Activated CD8-positive, alpha-beta memory T cell treated with anti-CD3 and anti-CD28 coated beads, Interleukin-2, amount 50 U/mL, for 1 hour (primary cell): Measurements from ENCODE around the gene IL1RL2.

Experiments used
- DNase-seq: peaks from one replicate; pipeline ENCODE4 v3.0.0-alpha.2; 2020; ENCODE audit errors: extremely low read depth

IL1RL2 gene

DNA sequence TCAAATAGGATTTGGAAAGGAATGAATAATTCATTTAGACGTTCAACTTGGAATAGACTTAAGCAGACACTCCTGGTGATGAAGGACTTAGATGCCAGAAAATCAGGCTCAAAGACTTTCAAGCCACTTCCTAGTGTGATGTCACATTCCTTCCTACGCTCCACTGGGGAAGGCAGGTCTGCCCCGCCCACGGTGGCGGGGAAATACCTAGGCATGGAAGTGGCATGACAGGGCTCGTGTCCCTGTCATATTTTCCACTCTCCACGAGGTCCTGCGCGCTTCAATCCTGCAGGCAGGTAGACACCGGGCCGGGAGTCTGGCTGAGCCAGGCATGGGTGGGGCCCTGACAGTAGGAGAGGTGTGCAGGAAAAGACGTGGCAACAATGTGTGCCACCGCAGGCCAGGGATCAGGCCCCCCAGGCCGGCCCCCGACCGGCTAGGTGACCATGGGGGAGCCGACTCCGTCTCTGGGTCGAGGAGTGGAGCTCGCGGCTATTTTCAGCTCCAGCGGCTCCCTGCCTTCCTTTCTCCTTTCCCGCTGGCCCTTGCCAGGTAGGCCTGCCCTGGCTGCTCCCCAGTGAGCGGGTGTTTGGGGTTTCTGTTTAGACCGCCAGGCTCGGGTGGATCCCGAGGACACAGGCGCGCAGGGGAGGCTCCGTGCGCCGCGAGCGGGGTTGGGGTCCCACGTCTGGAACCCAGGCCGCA, at the start of gene IL1RL2:
TSS of gene IL1RL2 (plus strand) at position 233 of the 705 bp plus-strand sequence. CDS start 845 bp downstream, outside the sequence.
- no peak for DNase-seq

DNA sequence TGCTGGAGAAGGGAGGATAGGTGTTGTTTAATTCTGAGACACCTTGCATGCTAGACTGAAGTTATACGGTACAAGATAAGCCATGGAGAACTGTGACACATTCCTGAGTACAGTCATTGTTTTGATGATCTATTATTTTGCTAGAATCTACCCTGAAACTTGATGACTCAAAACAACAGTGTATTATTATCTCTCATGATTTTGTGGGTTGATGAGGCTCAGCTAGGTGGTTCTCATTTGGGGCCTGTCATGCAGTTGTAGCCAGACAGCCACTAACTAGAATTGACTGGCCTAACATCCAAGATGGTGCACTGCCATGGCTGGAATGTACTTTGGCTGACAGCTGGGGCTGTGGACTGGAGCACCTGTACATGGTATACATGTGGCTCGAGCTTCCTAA, 49.7 kb upstream of the IL1RL2 start:
- DNase-seq, result no peak

DNA sequence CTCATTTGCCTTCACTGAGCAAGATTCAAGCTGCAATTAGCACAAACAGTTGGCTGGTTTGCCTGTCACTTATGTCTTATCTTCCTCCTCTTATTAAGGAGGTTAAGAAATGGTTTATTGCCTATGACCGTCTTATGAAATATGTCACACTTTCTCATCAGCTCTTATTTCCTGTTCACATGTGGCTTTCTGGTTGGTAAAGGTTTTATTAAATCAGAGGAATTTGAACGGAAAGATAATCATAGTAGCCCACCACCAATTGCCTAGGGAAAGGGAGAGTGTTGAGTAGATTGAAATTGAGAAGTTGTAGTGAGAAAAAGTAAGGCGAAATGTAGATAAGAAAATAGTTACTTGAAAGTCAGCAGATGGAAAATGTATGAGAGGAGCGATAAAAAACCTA, 48.5 kb upstream of the IL1RL2 start:
- DNase-seq, result no peak

DNA sequence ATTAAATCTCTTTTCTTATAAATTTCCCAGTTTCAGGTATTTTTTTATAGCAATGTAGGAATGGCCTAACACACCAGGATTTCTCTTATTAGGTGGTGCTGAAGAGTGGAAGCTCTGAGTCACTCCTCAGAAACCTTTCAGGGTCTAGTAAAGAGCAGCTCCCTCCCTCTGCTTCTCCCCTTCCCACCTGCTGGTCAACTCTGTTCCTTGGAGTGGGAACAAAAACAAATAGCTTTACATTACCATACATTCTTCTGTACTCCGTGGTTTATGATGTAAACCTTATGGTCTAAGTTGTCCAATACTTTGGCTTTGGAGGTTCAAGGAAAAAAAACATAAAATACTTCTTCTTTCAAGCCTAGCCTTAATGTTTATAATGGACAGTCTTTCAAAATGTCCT, 47.0 kb upstream of the IL1RL2 start:
- no peak for DNase-seq

DNA sequence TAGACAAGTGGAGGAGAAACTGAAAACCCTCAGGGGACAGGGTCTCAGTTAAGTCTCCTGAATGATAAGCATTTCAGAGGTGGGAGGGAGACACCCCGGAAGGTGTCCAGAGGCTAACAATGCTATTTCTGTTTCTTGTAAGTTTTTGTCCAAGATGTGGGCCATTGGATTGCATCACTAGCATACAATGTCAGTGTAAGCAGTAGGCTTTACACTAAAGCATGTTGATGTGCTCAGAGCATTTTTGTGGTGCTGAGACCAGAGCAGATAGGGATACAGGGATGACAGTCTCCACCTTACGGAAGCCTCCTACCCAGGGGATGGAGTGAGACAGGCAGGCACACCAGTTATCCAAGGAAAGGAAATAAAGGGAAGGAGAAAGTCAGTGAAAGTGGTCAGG, 46.4 kb upstream of the IL1RL2 start:
- DNase-seq, result no peak

DNA sequence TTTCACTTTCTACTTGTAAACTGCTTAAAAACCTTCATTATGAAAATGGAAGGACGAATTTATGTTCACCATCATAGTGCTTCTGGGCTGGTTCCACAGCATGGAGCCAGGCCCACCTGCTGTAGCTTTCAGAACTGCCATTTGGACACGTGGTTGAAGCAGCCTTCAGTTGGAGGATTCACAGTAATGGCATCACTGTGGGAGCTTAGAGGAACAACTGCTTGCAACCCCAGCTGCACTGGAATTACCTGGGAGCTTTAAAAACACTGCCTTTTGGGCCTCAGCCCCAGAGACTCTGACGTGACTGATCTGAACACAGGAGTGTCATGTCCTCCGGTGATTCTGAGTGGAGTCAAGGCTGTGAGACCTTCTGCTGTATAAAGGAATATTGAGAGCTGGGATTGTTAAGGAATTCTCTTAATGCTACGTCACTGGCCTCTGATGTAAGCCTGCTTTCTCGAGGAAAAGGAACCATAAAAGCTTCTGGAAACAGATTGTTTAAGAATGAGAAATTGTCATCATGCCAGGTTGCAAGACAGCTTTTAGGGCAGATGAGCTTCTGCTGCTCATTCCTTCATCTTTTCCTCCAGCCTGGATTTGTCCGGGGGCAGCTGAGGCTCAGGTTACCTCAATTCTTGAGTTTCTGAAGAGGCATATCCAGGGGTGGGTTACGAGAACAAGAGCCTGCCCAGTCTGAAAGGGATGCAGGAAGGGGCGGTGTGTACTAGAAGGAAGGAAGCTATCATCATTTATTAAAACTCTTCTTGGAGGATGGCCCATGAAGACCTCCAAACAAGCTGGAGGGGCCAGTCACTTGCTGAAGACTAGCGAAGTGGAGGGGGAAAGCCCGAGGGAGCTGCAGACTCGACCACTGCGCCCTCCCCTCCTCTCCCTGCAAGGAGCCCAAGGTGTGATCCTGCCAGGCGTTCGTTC, 45.5 kb upstream of the IL1RL2 start:
- no peak for DNase-seq

DNA sequence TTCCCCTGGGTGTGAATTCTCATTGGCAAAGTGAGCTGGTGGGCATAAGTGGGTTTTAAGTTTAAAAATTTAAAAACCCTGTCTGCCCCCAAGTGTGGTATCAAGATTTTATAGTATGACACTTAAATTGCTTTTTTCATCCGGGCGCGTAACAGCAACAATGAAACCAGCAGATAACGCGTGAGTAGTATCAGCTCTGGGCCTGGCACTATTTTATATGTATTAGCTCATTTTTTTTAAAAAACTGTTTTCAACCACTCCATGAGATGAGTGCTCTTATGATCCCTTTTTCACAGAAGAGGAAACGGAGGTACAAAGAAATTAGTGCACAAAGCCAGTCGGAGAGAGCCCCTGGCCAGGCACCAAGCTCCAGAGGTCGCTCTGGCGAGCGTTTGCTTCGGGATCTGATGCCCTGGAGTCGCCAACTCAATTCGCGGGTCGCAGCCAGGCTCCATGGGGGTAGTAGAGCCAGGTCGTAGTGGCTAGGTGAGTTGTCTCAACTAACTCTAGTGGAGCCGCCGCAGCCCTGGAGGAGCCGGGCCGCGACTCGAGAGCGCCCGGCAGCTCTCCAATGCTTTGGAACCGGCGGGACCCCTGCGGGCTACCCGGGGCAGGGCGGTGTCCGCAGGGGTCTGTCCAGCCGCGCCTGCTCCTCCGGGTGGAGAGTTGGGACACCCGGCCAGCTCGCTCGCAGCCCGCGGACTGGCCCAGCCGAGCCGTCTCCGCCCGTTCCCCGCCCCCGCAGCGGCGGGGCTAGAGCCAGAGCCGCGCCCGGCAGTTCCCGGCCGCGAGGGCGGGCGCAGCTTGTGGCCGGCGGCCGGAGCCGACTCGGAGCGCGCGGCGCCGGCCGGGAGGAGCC, 44.6 kb upstream of the IL1RL2 start, which contains the start of gene IL1R1:
TSS of gene IL1R1 (plus strand) at position 777 of the 859 bp plus-strand sequence. CDS start 14,979 bp downstream, outside the sequence.
- no peak for DNase-seq

DNA sequence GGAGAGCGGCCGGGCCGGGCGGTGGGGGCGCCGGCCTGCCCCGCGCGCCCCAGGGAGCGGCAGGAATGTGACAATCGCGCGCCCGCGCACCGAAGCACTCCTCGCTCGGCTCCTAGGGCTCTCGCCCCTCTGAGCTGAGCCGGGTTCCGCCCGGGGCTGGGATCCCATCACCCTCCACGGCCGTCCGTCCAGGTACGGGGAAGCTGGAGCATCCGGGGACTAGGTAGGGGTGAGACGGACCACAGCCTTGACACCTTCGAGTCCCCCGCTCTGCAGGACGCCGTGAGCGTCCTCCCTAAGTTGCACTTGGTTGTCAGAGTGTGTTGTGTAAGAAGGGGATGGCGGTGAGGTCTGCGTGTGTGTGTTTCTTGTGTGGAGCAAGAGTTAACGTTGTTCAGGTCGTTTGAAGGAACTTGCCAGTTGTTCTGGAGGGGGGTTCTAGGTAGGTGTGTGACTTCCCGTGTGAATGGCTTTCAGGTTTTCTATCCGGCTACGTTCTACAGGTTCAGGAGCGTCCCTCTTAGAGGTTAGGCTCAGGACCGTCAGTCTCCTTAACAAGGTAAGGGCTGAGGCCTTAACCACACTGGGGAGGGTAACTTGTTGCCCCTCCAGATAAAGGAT, 43.9 kb upstream of the IL1RL2 start:
- no peak for DNase-seq

DNA sequence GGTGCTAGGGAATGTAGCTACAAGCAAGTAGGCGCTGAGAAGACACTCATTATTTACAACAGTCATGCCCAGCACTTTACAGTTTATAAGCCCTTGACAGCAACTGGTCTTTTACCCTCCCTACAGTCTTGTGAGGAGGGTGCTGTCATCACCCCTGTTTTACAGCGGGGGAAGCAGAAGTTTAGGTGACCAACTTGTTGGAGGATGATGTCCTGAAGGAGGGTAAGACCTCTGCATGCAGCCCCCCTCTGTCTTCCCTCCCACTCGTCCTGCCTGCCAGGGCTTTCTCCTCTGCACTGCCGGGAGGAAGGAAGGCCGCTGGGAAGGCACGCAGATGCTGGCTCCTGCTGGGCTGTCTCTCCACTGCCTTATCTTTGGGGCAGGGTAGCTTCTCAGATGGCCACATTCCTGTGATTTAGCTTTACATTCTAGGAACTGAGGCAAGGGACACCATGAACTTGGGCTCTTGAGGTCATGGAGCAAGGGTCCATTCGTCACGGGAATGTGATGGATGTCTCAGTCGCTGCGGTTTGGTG, 43.3 kb upstream of the IL1RL2 start:
- DNase-seq, result no peak

DNA sequence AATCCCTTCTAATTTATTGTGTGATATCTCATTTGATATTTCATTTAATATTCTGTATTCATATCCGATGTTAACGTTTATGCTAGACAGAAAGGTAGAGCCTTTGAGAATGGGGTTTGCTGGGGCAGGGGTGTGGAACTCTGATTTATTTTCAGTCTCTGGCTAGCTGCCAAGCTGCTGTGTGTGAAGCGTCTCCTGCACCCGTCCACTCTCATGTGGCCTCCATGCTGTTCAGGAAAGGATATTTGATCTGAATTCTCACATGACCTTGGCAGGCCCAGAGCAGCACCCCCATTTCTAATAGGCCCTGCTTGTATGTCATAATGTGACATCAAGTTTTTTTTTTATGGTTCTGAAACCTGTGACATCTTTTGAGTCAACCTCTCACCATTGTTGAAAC, 42.7 kb upstream of the IL1RL2 start:
- DNase-seq, result no peak

DNA sequence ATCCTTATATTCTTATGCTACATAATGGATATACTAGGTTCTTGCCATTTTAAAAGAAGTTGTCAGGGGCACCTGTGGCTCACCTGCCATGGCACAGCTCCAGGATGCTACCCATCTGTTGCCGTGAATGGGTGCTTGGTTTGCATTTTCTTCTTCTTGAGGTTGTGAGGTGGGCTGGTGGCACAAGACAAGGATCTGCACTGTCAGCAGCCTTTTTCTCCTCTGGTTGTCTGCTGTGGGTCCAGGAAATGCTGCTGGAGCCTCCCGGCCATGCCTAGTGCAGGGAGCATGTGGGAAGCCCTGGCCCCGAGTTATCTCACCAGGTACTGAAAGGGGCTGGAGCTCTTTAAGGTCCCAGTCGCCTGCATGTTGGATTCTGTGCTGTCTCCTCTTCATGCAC, 41.7 kb upstream of the IL1RL2 start:
- DNase-seq, result no peak

DNA sequence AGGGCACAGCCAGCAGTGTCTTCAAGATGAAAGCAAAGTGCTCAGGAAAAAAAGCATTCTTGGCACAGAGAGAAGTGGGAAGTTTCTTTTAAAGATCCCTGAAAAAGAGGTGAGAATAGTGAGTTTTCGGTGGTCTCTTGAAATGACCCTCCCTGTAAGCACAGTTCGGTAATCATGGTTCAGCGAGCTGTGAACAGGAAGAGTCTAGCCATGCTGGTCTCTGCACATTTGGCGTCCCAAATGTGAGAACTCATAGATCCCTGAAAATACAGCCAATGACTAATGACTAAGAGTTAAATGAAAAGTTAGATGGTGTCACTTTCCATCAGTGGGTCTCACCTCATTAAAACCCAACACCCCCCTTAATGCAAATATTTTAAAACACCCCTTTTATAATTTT, 40.9 kb upstream of the IL1RL2 start:
- no peak for DNase-seq

DNA sequence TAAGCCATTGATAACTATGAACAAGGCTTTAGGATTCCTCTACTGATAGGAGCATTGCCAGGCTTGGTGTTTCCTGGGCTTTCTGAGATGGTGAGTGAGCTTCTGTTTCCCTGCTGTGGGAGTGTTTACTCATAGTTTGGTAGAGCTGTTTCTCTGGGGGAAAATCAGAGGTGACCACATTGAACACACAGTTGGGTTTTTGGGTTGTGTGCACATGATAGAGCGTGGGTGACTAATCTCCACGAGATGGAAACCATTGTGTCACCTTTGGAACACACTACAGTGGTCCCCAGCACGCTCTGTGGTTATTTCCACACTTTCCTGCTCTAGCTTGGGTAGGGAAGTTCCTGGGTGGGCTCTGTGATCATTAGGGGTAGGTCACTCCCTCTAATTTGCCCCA, 38.9 kb upstream of the IL1RL2 start:
- DNase-seq, result no peak

DNA sequence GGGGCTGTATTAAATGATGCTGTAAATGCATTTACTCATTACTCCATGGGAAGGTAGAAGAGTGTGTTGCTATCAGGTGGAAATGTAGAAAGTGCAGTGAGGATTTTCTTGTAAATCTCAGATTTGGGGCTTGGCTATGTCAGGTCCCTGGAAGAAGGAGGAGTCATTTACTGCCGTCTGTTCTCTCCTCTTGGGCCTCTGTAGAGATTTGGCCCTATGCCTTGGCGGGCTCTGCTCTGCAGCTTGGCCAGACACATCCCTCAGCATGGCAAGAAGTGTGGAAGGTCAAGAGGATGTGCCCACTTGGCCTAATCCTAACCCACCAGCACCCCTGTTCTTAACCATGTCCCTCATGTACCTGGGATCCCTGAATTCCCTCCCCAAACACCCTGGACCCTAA, 37.6 kb upstream of the IL1RL2 start:
- no peak for DNase-seq

DNA sequence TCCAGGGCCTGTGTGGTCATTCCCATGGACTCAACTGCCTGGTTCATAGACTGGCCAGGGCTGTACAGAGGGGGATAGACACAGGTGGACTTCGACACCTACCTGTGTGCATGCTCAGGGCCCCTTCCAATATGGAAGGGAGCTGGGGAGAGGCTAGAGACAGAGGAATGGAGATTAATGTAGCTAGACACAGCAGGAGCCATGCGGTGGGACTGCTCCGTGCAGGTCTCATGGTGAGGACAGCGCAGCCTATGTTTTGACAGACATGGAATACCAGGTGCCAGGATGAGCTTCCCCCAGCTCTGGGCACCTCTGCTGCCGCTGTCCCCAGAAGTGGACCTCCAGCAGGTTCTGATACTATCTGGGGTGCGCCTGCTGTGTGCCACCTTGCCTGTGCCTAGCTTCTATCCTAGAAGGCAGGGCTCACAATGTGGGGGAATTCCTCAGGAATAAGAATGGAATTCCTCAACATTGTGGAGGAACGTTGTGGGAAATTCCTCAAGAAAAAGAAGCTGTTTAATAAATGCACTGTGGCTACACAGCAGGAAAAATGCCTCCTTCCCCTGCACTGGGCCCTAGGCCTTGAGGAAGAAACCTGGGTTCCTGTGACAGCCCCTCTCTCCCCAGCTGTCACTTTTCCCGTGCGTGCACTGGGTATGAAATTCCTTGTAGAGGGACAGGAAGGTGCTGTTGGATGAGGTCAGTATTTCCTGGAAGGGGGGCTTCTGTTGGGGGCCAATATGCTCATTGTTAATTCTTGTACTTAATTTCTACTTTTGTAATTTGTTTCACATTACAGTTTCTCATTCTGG, 37.0 kb upstream of the IL1RL2 start:
- DNase-seq, result no peak

DNA sequence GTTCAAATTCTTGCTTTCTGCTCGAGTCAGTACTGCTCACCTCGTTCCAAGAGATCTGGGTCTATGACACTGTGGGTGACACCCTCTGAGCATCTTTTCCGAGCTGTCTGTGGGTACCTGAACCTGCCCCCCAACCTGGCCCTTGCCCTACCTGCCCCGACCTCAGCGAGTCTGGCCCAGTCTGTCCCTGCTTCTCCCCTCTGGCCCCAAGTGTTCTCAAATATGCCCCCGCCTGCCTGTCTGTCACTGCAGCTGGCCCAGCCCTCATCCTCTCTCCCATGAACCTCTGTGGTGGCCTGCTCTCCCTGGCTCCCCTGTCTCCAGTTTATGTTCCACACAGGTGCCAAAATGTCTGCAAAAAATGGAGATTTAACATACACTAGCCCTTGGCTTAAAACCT, 32.5 kb upstream of the IL1RL2 start:
- no peak for DNase-seq

DNA sequence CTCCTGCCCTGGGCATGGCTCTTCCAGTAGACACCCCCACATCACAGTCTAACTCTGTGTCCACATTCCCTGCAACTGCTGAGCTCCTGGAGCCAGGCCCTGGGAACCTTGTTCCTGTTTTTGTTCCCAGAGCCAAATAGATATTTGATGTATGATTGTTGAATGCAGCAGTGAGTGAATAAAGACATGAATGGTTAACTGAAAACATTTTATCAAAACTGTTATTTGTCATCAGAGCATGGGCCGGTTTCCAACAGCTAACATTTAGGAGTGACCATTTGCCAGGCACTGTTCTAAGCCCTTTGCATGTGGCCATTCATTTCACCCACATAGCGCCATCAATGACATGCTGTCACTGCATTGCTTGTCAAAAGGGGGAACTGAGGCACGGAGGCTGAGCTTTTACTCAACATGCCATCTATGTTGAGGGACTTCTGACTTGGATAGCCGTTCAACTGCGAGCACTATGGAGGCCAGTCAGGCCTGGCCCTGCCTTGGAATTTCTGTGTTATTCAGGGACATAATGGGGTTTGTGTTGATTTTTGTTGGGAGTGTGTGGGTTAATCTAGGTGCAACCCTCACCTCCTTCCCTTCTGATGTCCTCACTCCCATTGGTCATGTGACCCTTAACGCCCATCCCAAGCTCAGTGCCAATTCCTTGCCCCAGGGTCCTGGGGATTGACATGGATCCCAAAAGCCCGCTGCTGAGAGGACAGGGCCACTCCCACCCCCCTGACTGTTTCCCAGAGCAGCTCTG, 31.7 kb upstream of the IL1RL2 start:
- DNase-seq, result no peak

DNA sequence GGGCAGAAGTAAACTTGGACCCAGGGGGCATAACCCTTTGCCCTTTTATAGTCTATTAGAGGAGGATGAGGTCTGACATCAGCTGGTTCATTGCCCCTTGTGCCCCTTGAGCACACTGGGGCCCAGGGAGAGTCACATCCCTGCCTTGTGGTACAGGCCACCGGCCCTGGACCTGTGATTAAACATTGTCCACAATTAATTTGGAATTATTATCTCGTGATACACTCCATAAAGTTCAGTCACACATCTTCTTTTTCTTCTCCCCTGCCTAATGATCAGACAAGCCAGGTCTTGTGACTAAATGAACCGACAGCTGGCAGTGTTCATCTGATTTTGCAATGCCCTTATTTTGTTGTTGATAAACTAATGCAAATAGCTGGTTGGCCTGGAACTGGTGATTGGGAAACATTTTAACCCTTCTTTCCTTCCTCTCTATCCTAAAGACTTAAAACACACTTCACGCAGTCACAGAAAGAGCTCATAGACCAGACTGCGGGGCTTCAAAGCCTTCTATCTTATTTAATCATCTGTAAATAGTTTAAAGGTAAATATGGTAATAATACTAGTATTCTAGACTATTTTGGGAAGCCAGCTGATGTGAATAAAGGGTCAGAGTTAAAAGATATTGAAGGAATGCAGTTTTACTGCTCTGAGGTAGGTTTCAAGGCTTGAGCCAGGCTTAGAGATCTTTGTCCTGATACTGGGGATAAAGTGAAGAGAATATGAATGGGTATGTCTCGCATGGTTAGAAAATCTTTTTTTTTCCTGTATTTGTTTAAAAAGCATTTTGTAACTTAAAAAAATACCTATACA, 30.9 kb upstream of the IL1RL2 start:
- DNase-seq, result no peak
